ENCODE results near the gene NR2F1-AS1.

Gene NR2F1-AS1

DNA sequence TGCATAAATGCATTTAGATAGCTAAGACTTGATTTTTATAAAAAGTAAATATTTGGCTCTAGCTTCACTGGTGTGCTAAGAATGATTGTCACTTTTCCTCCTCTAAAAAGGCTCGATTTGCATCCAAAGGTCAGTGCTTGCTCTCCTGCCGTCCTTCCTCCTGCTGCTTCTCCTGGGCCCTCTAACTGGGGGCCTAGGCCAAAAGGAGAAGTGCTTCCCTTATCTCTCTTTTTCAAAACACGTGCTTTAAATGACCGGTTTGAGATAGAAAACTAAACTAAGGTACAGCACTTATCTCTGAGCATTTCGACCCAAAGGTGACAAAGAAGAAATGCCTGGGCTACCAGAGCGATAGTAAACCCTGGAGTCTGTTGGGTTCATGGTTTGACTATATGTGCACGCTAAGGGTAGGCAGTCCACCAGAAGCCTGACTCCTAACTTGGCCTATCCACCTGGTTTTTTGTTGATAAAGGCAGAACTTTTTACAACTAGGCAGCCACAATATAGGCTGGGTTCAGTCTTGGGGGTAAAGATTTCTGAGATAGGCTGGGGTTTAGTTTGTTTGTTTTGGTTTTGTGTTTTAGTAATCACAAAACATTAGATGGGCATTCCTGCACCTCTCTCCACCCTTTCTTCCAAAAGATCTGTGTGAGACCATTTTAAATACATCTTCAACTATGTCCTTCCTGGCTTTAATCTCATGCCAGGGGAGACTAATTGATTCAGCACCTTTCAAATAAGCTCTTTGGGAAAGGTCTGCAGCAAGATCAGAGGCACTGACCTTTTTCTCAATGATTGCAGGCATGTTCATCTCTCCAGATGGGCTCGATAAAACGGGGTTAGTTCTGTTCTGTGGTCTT, 3.8 kb downstream of the NR2F1-AS1 start:
- Mint-ChIP-seq H3K4me3 (no peak overlapping the region), H3K36me3 (no peaks in the 10 kb centered on the region), H3K9me3 (no peaks in the 10 kb centered on the region), H3K4me1 (peaks cover 37% of the 10 kb centered on the region), H3K27me3 (peaks cover 66% of the 10 kb centered on the region), H3K27ac (no peak overlapping the region)
- no peak for ATAC-seq

DNA sequence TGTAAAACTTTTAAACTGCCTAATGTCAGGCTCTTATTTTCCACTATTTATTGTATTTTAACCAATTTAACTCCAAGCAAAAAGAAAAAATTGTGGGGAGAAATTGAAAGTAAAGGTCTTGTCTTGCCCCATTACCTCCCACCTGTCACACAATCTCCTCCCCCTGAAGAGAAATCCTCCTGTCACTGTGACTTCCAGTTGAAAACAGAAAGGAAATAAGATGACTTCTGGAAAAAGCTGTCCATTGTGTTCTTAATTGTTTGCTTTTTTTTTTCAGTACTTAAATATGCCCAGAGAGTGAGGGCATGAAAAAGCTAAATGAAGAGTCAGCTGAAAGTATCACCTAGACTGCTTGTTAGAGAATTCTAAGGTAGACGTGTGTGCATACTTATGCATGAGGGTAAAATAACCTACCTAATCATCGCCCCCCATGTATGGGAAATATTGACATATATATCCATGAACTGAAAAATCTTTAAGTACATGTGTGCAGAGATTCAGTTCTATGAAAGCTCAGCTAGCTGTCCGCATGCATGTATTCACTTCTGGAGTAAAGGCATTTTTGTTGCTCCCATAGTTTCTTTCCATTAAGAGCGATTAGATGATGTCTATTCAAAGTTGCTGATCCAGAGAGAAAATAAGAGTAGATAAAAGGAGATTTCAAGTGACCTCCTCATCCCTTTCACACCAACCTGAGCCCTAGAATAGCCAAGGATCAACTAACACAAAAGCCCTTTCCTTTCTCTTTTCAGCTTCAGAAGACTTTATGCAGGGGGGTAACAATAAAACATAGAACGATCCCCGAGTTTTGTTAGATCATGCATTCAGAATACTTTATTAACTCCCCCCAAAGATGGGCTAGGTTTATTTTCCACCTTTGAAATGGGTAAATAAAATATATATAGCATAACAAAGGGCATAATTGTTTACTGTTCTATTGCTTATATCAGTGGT, 5.3 kb downstream of the NR2F1-AS1 start:
- H3K36me3 Mint-ChIP-seq, result no peaks in the 10 kb centered on the region
- H3K4me1 Mint-ChIP-seq, result peaks cover 33% of the 10 kb centered on the region
- no peak overlapping the region for H3K4me3 Mint-ChIP-seq
- H3K27ac Mint-ChIP-seq, result no peak overlapping the region
- no peak for ATAC-seq
- peaks cover 81% of the 10 kb centered on the region for H3K27me3 Mint-ChIP-seq
- H3K9me3 Mint-ChIP-seq, result no peaks in the 10 kb centered on the region

DNA sequence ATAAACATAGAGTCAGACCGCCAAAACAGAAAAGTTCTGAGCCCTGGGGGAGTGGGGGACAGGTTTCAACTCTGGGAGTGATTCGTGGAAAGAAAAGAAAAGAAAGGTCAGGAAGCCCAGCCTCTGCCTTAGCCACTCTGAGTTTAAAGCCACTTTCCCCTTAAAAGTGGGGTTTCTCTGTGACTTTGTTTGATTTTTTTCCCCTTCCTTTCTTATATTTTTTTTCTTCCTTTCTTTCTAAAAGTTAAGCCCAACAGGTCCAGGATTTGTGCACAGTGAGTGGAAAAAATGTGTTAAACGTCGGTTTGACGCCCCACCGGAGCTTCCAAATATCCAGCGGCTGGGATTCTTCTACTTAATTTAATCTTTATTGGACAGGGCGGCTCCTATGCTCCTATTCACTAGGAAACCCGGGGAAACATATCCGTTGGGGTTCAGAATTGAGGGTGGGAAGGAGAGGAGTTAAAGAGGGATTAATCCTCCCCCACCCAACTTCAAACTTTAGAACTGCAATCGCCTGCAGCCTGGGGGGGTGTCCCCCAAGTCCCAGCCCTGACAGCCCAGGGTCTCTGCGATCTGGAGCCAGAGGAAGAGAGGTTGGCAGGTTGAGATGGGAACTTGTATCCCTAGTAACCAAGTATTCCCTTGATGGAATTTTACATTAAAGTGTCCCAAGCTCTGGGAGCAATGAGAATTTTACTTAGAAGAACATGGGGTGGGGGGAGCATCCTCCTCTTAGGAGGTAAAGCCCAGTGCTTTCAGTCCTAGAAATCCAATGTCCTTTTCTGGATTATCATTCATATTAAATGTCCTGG, 6.3 kb downstream of the NR2F1-AS1 start:
- no peaks in the 10 kb centered on the region for H3K36me3 Mint-ChIP-seq
- no peaks in the 10 kb centered on the region for H3K9me3 Mint-ChIP-seq
- peaks cover 92% of the 10 kb centered on the region for H3K27me3 Mint-ChIP-seq
- no peak for ATAC-seq
- peaks cover 30% of the 10 kb centered on the region for H3K4me1 Mint-ChIP-seq
- H3K4me3 Mint-ChIP-seq, result no peak overlapping the region
- H3K27ac Mint-ChIP-seq, result no peak overlapping the region

DNA sequence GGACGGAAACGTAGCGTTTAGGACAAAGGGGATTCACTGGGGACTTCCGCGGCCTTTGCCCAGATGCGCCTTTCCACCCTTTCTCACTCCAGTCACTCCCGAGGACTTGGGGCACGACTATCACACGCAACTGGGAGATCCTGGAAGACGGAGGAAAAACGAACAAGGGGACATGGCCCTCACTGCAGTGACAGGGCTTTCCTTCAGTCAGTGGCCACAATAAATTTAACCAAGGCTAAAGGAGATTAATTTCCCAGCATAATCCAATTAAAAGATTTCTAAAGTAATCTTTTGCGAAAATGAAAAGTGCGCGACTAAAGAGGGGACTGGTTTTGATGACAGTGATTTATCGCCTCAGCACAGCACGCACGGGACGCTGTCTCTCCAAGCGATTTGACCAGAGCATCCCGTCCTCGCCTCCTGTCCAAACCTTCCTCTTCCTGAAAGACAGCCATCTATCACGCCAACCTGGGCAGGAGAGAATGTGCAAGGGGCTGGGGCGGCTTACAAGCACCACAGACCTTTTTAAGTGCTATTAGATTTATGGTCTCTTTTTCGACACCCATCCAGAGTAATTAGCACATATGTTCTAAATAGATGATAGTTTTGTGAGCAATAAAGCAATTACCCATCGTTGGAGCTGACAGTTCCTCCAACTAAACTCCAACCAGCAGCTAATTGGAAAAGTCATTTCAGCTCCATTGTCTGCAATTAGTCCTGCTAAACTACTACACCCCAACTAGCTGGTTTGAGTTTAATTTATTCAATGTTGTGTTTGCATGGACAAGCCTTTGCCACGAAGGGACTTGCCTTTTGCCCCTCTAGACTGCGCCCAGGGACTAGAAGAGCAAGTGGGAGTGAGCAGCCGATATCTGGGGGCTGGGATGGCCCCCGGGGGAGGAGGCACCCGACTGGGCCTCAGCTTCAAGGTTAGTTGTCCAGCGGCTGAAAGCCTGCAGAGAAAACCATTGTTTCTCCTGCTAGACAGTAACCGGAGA, 7.4 kb downstream of the NR2F1-AS1 start:
- H3K27me3 Mint-ChIP-seq, result peaks cover 99% of the 10 kb centered on the region
- H3K9me3 Mint-ChIP-seq, result no peaks in the 10 kb centered on the region
- no peak for ATAC-seq
- H3K4me1 Mint-ChIP-seq, result peaks cover 27% of the 10 kb centered on the region
- no peaks in the 10 kb centered on the region for H3K36me3 Mint-ChIP-seq
- H3K4me3 Mint-ChIP-seq, result no peak overlapping the region
- H3K27ac Mint-ChIP-seq, result no peak overlapping the region

DNA sequence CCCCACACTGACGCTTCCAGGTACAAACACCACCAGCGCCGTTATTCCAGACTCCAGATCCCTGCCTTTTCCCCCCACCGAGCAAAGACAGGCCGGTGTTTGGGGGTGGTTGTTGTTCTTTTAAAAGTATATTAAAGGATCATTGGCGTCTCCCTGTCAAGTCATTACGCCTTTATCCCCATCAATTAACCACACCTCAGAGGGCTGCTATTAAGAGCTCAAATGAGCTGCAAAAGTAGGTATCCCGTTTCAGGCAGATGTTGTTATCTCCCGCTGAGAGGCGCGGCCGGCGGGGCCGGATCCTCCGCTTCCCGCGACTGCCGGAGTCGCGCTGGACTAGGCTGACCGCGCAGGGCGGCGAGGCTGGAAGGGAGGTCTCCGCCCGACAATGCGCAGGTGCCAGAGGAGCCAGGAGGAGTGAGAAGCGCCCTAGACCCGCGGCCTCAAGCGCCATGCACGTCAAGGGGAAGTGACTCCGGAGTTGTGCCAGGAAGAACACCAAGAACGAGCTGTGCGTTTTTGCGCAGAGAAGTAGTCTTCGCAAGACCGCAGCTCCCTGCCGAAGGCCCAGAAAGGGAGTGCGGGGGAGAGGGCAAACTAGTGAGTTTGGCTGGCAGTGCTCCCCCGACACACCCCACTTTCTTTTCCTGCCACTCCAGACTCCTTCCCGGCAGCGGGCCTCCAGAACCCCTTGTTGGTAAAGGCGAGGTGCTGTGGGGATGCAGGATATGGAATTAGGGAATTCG, 8.2 kb downstream of the NR2F1-AS1 start:
- no peak for ATAC-seq
- H3K9me3 Mint-ChIP-seq, result no peaks in the 10 kb centered on the region
- H3K27ac Mint-ChIP-seq, result no peak overlapping the region
- peaks cover 20% of the 10 kb centered on the region for H3K4me1 Mint-ChIP-seq
- H3K36me3 Mint-ChIP-seq, result no peaks in the 10 kb centered on the region
- H3K27me3 Mint-ChIP-seq, result peaks cover 94% of the 10 kb centered on the region
- no peak overlapping the region for H3K4me3 Mint-ChIP-seq

DNA sequence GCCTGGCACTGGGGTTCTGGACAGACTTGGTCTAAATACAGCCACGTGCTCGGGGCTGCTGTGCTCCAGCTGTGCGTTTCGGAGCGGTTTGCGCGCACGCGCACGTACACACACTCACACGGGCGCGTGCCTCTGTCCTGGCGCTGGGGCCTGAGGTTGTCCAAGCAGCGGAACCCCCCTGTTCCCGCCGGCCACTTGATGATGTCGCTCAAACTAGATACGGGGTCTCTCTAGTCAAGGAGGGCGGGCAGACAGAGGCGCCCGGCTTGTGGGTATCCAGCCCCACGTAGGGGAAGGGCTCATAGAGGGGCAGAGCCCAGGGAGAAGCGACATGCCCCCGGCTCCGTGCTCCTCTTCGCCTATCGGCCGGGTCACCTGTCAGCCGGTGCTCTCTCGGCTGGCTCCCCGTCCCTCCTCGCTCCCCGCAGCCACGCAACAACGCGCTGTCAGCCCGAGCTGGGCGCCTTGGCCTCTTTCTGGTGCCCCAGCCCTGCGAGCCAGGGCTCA, 8.9 kb downstream of the NR2F1-AS1 start:
- H3K4me1 Mint-ChIP-seq, result peaks cover 20% of the 10 kb centered on the region
- H3K27me3 Mint-ChIP-seq, result peaks cover 88% of the 10 kb centered on the region
- no peak overlapping the region for H3K27ac Mint-ChIP-seq
- no peaks in the 10 kb centered on the region for H3K36me3 Mint-ChIP-seq
- H3K4me3 Mint-ChIP-seq, result no peak overlapping the region
- no peak for ATAC-seq
- no peaks in the 10 kb centered on the region for H3K9me3 Mint-ChIP-seq

DNA sequence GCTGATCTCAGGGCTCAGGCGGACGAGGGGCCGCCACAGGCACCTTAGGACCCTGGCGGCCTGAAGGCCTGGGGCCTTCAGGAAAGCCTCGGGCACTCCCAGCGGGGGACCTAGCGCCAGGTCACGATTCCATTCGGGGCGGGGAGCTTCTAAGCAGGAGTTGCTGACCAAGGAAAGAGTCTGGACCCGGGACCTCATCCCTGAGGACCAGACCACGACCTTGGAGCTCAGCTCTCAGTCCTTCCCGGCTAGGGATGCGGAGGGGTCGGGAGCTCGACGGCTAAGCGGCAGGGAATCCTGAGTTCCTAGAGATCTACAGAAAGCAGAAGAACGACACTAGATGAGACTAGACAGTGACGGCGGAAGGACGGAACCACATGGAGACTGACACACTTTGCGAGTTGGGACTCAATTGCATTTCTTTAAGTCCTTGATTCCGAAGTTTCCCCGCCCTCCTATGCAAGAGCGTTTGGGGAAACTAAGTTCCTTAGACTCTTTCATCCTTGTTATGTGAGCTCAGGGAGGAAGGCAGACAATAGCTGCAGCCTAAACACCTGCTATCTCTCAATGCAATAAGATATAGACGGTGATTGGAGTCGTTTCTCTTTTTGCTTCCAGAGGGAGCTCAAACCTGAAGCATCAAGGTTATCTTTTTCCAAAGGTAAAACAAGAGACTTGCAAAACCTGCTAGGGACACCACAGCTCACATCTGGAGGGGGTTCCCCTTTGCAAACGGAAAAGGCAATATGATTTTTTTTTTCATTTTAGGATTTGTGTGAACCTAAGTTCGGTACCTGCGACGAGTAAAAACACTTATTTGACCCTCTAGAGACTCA, 9.7 kb downstream of the NR2F1-AS1 start:
- no peak for ATAC-seq
- H3K27ac Mint-ChIP-seq, result no peak overlapping the region
- no peak overlapping the region for H3K4me3 Mint-ChIP-seq
- peaks cover 81% of the 10 kb centered on the region for H3K27me3 Mint-ChIP-seq
- H3K4me1 Mint-ChIP-seq, result peaks cover 20% of the 10 kb centered on the region
- H3K36me3 Mint-ChIP-seq, result no peaks in the 10 kb centered on the region
- no peaks in the 10 kb centered on the region for H3K9me3 Mint-ChIP-seq

DNA sequence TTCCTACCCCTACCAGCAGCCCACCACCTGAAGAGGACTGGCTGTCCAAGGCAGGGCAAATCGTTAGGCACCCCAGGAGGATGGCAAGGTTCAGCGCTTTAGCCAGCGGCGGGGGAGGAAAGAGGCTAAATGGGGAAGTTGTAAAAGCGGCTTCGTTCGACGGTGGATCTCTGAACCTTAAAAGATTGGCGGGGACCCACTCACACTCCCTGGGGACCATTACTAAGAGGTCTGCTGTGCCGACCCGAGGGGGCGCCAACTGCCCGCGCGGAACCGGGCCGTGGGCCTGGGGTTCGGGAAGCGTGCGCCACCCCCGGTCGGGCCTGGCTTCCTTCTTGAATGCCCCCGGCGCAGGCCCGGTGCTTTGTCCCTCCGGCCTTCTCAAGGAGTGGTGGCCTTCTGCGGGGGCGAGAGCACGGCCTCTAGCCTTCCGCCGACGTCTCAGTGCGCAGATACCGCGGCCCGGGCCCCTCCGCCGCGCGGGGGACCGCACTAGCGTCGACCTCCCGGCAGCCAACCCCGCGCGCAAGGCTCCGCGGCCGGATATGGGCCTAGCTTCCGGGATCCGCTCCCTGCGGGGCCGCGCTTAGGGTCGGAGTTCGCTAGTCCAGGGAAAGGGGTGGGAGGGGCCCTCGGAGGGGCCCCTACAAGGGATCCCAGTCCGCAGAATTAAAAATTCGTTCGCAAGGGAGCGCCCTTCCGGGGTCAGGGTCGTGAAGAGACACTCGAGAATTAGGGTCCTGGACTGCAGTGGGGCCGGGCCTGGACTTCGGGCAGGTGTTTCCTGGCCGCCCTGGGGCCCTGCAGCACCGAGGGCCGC, 10.5 kb downstream of the NR2F1-AS1 start:
- Mint-ChIP-seq H3K9me3 (no peaks in the 10 kb centered on the region), H3K4me1 (peaks cover 17% of the 10 kb centered on the region), H3K27ac (no peak overlapping the region), H3K36me3 (no peaks in the 10 kb centered on the region), H3K27me3 (peaks cover 73% of the 10 kb centered on the region), H3K4me3 (no peak overlapping the region)
- ATAC-seq, result no peak

DNA sequence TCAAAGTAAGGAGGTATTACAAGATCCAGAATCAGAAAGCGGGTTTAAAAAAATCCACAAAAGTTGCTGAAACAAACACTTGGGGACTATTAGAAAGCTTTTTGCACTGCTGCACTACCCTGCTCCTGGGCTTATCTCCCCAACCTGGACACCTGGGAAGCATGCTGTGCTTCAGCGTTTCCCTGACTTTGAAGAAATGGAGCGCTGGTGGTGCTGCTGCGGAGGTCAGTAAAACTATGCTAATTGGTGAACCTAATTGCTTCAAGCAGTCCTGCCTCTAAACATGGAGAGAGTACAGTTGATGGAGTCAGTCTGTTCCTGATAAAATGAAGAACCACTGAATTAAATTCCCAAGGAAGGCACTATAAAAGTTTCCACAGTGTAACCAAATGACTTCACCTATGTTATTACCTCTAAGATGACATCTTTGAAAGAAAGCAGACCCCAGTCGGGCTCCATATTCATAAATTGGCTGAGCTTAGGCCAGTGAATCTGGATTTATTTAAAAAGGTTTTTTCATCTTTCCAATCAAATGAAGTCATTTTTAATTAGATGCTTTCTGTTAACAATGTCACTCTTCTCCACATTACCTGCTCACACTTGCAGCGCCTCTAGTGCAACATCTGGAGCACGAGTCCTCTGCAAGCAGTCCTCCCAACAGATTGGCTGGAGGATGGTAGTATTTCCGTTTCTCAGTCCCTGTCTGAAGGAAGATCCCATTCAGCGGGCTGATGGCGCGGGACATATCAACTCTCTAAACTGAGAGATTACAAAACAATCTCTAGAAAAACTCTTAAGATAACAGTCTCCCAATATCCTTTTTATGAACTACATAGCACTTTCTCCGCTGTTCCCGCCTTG, 11.5 kb downstream of the NR2F1-AS1 start:
- H3K36me3 Mint-ChIP-seq, result no peaks in the 10 kb centered on the region
- no peaks in the 10 kb centered on the region for H3K9me3 Mint-ChIP-seq
- peaks cover 63% of the 10 kb centered on the region for H3K27me3 Mint-ChIP-seq
- ATAC-seq, result no peak
- H3K4me1 Mint-ChIP-seq, result peaks cover 14% of the 10 kb centered on the region
- H3K27ac Mint-ChIP-seq, result no peak overlapping the region
- H3K4me3 Mint-ChIP-seq, result no peak overlapping the region

DNA sequence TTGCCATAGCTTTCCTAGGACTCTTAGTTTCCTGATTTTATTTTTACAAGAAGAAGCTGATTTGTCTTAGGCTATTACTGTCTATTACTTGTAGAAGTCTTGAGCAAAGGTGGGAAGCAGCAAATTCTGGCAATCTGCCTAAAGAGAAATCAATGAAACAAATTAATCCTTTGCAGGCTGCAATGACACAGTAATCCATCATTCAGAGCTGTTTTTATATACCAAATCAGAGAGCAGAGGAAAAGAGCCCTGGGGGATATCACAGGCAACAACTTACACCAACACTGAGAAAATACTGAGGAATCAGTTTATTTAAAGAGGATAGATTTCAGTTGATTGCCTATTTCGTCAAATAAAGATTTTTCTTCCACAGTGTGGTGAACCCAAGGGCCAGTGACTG, 13.6 kb downstream of the NR2F1-AS1 start:
- H3K27me3 Mint-ChIP-seq, result peaks cover 42% of the 10 kb centered on the region
- no peaks in the 10 kb centered on the region for H3K9me3 Mint-ChIP-seq
- no peak overlapping the region for H3K27ac Mint-ChIP-seq
- no peaks in the 10 kb centered on the region for H3K36me3 Mint-ChIP-seq
- ATAC-seq, result no peak
- no peak overlapping the region for H3K4me3 Mint-ChIP-seq
- peaks cover 7% of the 10 kb centered on the region for H3K4me1 Mint-ChIP-seq

DNA sequence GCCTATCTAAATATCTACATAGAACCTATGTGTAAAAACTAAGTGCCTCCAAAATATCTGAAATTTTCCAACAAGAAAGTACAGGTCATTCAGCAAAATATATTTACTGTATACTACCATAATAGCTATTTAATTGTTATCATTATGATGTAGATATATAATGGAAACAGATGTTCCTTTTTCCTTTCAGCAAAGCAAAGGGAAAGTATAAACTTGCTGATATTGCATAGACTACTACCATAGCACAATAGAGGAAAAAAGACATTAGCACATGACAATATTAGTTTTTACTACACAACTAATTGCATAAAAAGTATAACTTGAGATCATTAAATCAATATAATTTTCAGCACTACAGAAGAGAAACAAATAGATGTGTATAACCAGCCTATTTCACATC, 14.9 kb downstream of the NR2F1-AS1 start:
- peaks cover 29% of the 10 kb centered on the region for H3K27me3 Mint-ChIP-seq
- H3K27ac Mint-ChIP-seq, result no peak overlapping the region
- ATAC-seq, result no peak

More for the DNA sequence above, 14.9 kb downstream of the NR2F1-AS1 start:
- Mint-ChIP-seq H3K4me1 (peaks cover 7% of the 10 kb centered on the region), H3K36me3 (no peaks in the 10 kb centered on the region), H3K9me3 (no peaks in the 10 kb centered on the region), H3K4me3 (no peak overlapping the region)

Measured in stimulated activated memory B cell treated with anti-CD40 and anti-IgM and Interleukin-4, amounts not matched to agents 10 μg/mL and 1 μg/mL and 100 μg/mL, for 72 hours (primary cell).